A549 (cell line): ENCODE results near the gene ZNF664. TPM values are rescaled to one million over a fixed set of nuclear protein-coding genes. Genes with fewer than 3 reads are reported as not detected.

Source experiments
- ATAC-seq, 2 experiments: fragments of 200-7000 bp in 1 of 2; fragments of >200 bp in 1 of 2; cut with Nextera tagmentation in 1 of 2; cut with Tn5 transposase in 1 of 2; 3 replicates each; pipeline versions ENCODE4 v1.8.0 to v1.9.1; 2018 to 2020; ENCODE audit warnings: mild to moderate bottlenecking in 1 of 2, moderate library complexity in 1 of 2
- CTCF ChIA-PET: fragments of 300-600 bp; sonication (Branson Sonifier 250); formaldehyde crosslinking; extraction: SDS; loops from one replicate; lab custom pipeline; 2021; ENCODE audit warnings: antibody characterized with exemption, inconsistent platforms; lab: Yijun Ruan, JAX
- POLR2A ChIA-PET: fragments of 350-600 bp; formaldehyde crosslinking; extraction: SDS; loops from one replicate; lab custom pipeline; 2021; ENCODE audit warnings: antibody characterized with exemption, inconsistent platforms; lab: Yijun Ruan, JAX
- DNase-seq, 2 experiments: peaks; one replicate each; pipeline versions ENCODE4 v3.0.0 to v3.0.0-alpha.2; 2011 to 2016; ENCODE audit warnings: low read depth in 1 of 2, low spot score in 1 of 2
- FAIRE-seq: peaks from 2 replicates; lab custom pipeline; 2011; peaks lifted over from hg19 to GRCh38; lab: Jason Lieb, UNC
- H3K27ac ChIP-seq, 2 experiments: fragments of >200 bp; sonication (Bioruptor Twin); formaldehyde crosslinking; 3 replicates each; pipeline ENCODE4 v1.5.1; 2016 to 2017
- H3K4me1 ChIP-seq: fragments of >200 bp; sonication (Bioruptor Twin); formaldehyde crosslinking; 3 replicates; pipeline ENCODE4 v1.6.1; 2016
- H3K4me2 ChIP-seq: fragments of >200 bp; sonication (Bioruptor Twin); formaldehyde crosslinking; 3 replicates; pipeline ENCODE4 v1.6.1; 2016
- H3K4me3 ChIP-seq: fragments of >200 bp; sonication (Bioruptor Twin); formaldehyde crosslinking; 3 replicates; pipeline ENCODE4 v1.5.1; 2016
- H3K9me3 ChIP-seq: fragments of >200 bp; sonication (Bioruptor Twin); formaldehyde crosslinking; 3 replicates; pipeline ENCODE4 v1.6.1; 2016
- CBX2 ChIP-seq: fragments of 200-600 bp; sonication (generic); IDR thresholded peaks from 2 replicates; pipeline ENCODE4 v1.6.1; 2016; ENCODE audit warnings: low read depth, mild to moderate bottlenecking, borderline replicate concordance
- CHD4 ChIP-seq: fragments of 200-600 bp; sonication (generic); IDR thresholded peaks from 2 replicates; pipeline ENCODE4 v1.6.1; 2016; ENCODE audit warnings: antibody characterized with exemption, mild to moderate bottlenecking, borderline replicate concordance
- ELK1 ChIP-seq: fragments of 150-350 bp; IDR thresholded peaks from 2 replicates; pipeline ENCODE4 v1.6.1; 2014; ENCODE audit warnings: low read depth, mild to moderate bottlenecking, low read length
- FOSL2 ChIP-seq, 2 experiments: fragments of 450-650 bp in 1 of 2; fragments of >200 bp in 1 of 2; sonication (Bioruptor Twin) in 1 of 2; formaldehyde crosslinking; IDR thresholded peaks; 2 replicates each; pipeline versions ENCODE4 v1.5.0 to v1.6.1; 2016 to 2020; ENCODE audit warnings: mild to moderate bottlenecking in 1 of 2, moderate library complexity in 1 of 2
- HDAC2 ChIP-seq: fragments of 200-600 bp; sonication (generic); IDR thresholded peaks from 2 replicates; pipeline ENCODE4 v1.6.1; 2016
- HES2 ChIP-seq: fragments of >200 bp; sonication (Bioruptor Twin); formaldehyde crosslinking; IDR thresholded peaks from 2 replicates; pipeline ENCODE4 v1.6.1; 2016
- HOXA7 ChIP-seq: fragments of 250-450 bp; sonication (Bioruptor Pico); IDR thresholded peaks from 2 replicates; pipeline ENCODE4 v1.5.0; 2020; ENCODE audit warnings: mild to moderate bottlenecking, moderate library complexity
- JUN ChIP-seq, 2 experiments: fragments of >200 bp; sonication (Bioruptor Twin); formaldehyde crosslinking; IDR thresholded peaks; 2 replicates in 1 of 2; 3 replicates in 1 of 2; pipeline ENCODE4 v1.6.1; 2016 to 2017
- KDM5A ChIP-seq: fragments of 200-600 bp; sonication (generic); IDR thresholded peaks from 2 replicates; pipeline ENCODE4 v1.6.1; 2016; ENCODE audit warnings: antibody characterized with exemption, mild to moderate bottlenecking
- MAFK ChIP-seq: fragments of 450-650 bp; IDR thresholded peaks from 2 replicates; pipeline ENCODE4 v1.6.1; 2014; ENCODE audit not compliant: partially characterized antibody
- MAZ ChIP-seq: fragments of 150-350 bp; IDR thresholded peaks from 2 replicates; pipeline ENCODE4 v1.6.1; 2014; ENCODE audit warnings: antibody characterized with exemption, low read depth, low read length, borderline replicate concordance
- PHF8 ChIP-seq: fragments of 200-600 bp; sonication (generic); IDR thresholded peaks from 2 replicates; pipeline ENCODE4 v1.6.1; 2016; ENCODE audit warnings: low read depth, mild to moderate bottlenecking, antibody characterized with exemption, moderate library complexity, borderline replicate concordance
- POLR2A ChIP-seq: IDR thresholded peaks from 2 replicates; pipeline ENCODE4 v1.6.1; 2012; ENCODE audit warnings: mild to moderate bottlenecking, low read length
- RAD21 ChIP-seq, 2 experiments: fragments of >200 bp in 1 of 2; sonication (Bioruptor Twin) in 1 of 2; formaldehyde crosslinking in 1 of 2; IDR thresholded peaks in 1 of 2; conservative IDR thresholded peaks in 1 of 2; 2 replicates in 1 of 2; 3 replicates in 1 of 2; pipeline ENCODE4 v1.6.1; 2012 to 2018; ENCODE audit warnings: inconsistent platforms in 1 of 2
- RARB ChIP-seq: fragments of 250-450 bp; sonication (Bioruptor Pico); IDR thresholded peaks from 2 replicates; pipeline ENCODE4 v1.8.0; 2021; ENCODE audit warnings: mild to moderate bottlenecking, moderate library complexity
- RCOR1 ChIP-seq: fragments of 150-350 bp; IDR thresholded peaks from 2 replicates; pipeline ENCODE4 v1.6.1; 2014; ENCODE audit warnings: antibody characterized with exemption, low read length, low read depth
- REST ChIP-seq: fragments of 200-600 bp; sonication (generic); IDR thresholded peaks from 2 replicates; pipeline ENCODE4 v1.6.1; 2016; ENCODE audit warnings: antibody characterized with exemption, mild to moderate bottlenecking, moderate library complexity
- RFX5 ChIP-seq: fragments of 450-650 bp; IDR thresholded peaks from 2 replicates; pipeline ENCODE4 v1.7.1; 2014; ENCODE audit warnings: antibody characterized with exemption, mild to moderate bottlenecking, moderate library complexity
- RNF2 ChIP-seq: fragments of 200-600 bp; sonication (generic); IDR thresholded peaks from 2 replicates; pipeline ENCODE4 v1.6.1; 2016; ENCODE audit warnings: low read depth, mild to moderate bottlenecking, antibody characterized with exemption, moderate library complexity, borderline replicate concordance
- USF2 ChIP-seq: fragments of 450-650 bp; IDR thresholded peaks from 2 replicates; pipeline ENCODE4 v1.6.1; 2014; ENCODE audit warnings: antibody characterized with exemption
- WGBS: methylation state at CpG from one replicate; pipeline ENCODE4 v1.1.6; 2017; ENCODE audit errors: missing lambda C conversion rate; 5-methylcytosine and 5-hydroxymethylcytosine counted together
- polyA plus RNA-seq, 4 experiments: library from polyadenylated mRNA; depleted of rRNA in 3 of 4; stranded (reverse); fragments of >200 nt; fragmentation: RNase III in 1 of 4; extraction: RNeasy Plus Mini Kit Qiagen cat#74134 plus additional on column Dnase treatment in 1 of 4; gene quantifications; 2 replicates in 3 of 4; 3 replicates in 1 of 4; pipeline ENCODE4 v1.2.3, GENCODE V29; 2011 to 2017

The ZNF664 gene
- polyA plus RNA-seq, 2 of the 4 experiments (the other 2 are of a cell fraction) = 88.3 to 112 TPM

GRCh38 chr12:123928274-123928865, 44.6 kb upstream of the ZNF664 start:
- ATAC-seq (peak in 1 of 2 experiments; percentile 25; a peak in 3 of 6 replicates), FAIRE-seq (no peak), DNase-seq (no peak)
- Histone ChIP-seq H3K4me1 (no peaks in the 10 kb centered on the region), H3K9me3 (no peaks in the 10 kb centered on the region; the same call in 2 of the 3 replicates), H3K27ac (no peak overlapping the region), H3K4me2 (no peak overlapping the region), H3K4me3 (no peak overlapping the region)
- TF ChIP-seq RARB (CRISPR knock-in tag) = no peak
- TF ChIP-seq ELK1 = no peak
- TF ChIP-seq JUN (IDR thresholded peaks at IDR 0.05) = no peak
- TF ChIP-seq REST = no peak
- no peak for TF ChIP-seq MAFK
- TF ChIP-seq POLR2A = no peak
- no peak for TF ChIP-seq USF2
- no peak for TF ChIP-seq MAZ
- TF ChIP-seq HOXA7 (CRISPR knock-in tag) = no peak
- no peak for TF ChIP-seq FOSL2 (IDR thresholded peaks at IDR 0.05)
- no peak for TF ChIP-seq FOSL2 (CRISPR knock-in tag; IDR thresholded peaks at IDR 0.05)
- TF ChIP-seq HES2 = no peak
- no peak for TF ChIP-seq CBX2
- no peak for TF ChIP-seq CHD4
- no peak for TF ChIP-seq RNF2
- no peak for TF ChIP-seq RAD21 (conservative IDR thresholded peaks at IDR 0.05 in 1 of 2, IDR thresholded peaks at IDR 0.05 in 1 of 2)
- TF ChIP-seq KDM5A = no peak
- TF ChIP-seq RCOR1 = no peak
- TF ChIP-seq RFX5 = no peak
- TF ChIP-seq PHF8 = no peak
- no peak for TF ChIP-seq HDAC2
- CTCF ChIA-PET = interaction anchor here (0.8 kb wide), 1 partner anchor 14 kb away, joined by 3 read pairs; no protein-coding TSS in a partner anchor
- WGBS = 70% methylated on average over 15 of the region's 15 CpGs
- POLR2A ChIA-PET = no interaction called here

GRCh38 chr12:123928897-123929296, 44.1 kb upstream of the ZNF664 start:
- TF ChIP-seq MAZ = no peak
- no peak overlapping the region for H3K27ac ChIP-seq
- no peaks in the 10 kb centered on the region for H3K4me1 ChIP-seq
- ChIA-PET POLR2A (no interaction called here), CTCF (interaction anchor here (1.1 kb wide), 1 partner anchor 14 kb away, joined by 3 read pairs; no protein-coding TSS in a partner anchor)
- WGBS = 72% methylated on average over 7 of the region's 7 CpGs
- H3K4me2 ChIP-seq = no peak overlapping the region
- no peaks in the 10 kb centered on the region; the same call in 2 of the 3 replicates for H3K9me3 ChIP-seq
- ATAC-seq (no peak), DNase-seq (no peak), FAIRE-seq (no peak)
- H3K4me3 ChIP-seq = no peak overlapping the region
